Activated B cell treated with CpG ODN at 0.5 μM for 24 hours (primary cell): ENCODE data around the gene NR1H2. TPM values are rescaled to one million over a fixed set of nuclear protein-coding genes. Genes with fewer than 3 reads are reported as not detected.

Experiments used
- ATAC-seq: fragments of 200-7000 bp; cut with Tn5 transposase; one replicate; pipeline ENCODE4 v1.10.0; 2021; ENCODE audit warnings: low read depth, mild to moderate bottlenecking, moderate library complexity
- CTCF ChIA-PET: fragments of 350-600 bp; sonication (Branson Sonifier 250); formaldehyde crosslinking; loops from one replicate; lab custom pipeline; 2021; ENCODE audit warnings: antibody characterized with exemption; lab: Charles Lee
- POLR2A ChIA-PET: fragments of 350-600 bp; sonication (Branson Sonifier 250); formaldehyde crosslinking; loops from one replicate; lab custom pipeline; 2021; ENCODE audit warnings: antibody characterized with exemption; lab: Charles Lee
- DNase-seq: peaks from one replicate; pipeline ENCODE4 v3.0.0; 2022
- H3K27ac Mint-ChIP-seq: one replicate; pipeline ENCODE4 v1.8.0; 2020; ENCODE audit warnings: mixed read lengths
- H3K27me3 Mint-ChIP-seq: one replicate; pipeline ENCODE4 v1.8.0; 2021; ENCODE audit warnings: mixed read lengths
- H3K36me3 Mint-ChIP-seq: one replicate; pipeline ENCODE4 v1.8.0; 2021; ENCODE audit warnings: low read depth, mixed read lengths
- H3K4me1 Mint-ChIP-seq: one replicate; pipeline ENCODE4 v1.8.0; 2021; ENCODE audit warnings: mixed read lengths
- H3K4me3 Mint-ChIP-seq: one replicate; pipeline ENCODE4 v1.8.0; 2020; ENCODE audit warnings: mild to moderate bottlenecking, mixed read lengths
- H3K9me3 Mint-ChIP-seq: one replicate; pipeline ENCODE4 v1.8.0; 2020; ENCODE audit warnings: mixed read lengths
- CTCF ChIP-seq: fragments of 200-600 bp; IDR thresholded peaks from one replicate; pipeline ENCODE4 v1.8.0; 2022; ENCODE audit warnings: antibody characterized with exemption, mild to moderate bottlenecking
- intact Hi-C: fragments of 100-400 bp; cut with micrococcal nuclease; formaldehyde crosslinking; loops from one replicate; pipeline ENCODE4 v1.15.1; 2024
- total RNA-seq: library from RNA; stranded (reverse); gene quantifications from 2 replicates; pipeline ENCODE4 v1.2.3, GENCODE V29; 2022

The NR1H2 gene
- total RNA-seq, 1 donor from 2014 or later, result 79.5 TPM

- peaks cover 5% of the 10 kb centered on the region for H3K27me3 Mint-ChIP-seq
- peak overlapping the region; percentile 93 for H3K4me3 Mint-ChIP-seq
- H3K36me3 Mint-ChIP-seq, result peaks cover 35% of the 10 kb centered on the region
- peaks cover 83% of the 10 kb centered on the region for H3K4me1 Mint-ChIP-seq
- DNase-seq (no peak), ATAC-seq (no peak)
- H3K9me3 Mint-ChIP-seq, result peaks cover 3% of the 10 kb centered on the region
- H3K27ac Mint-ChIP-seq, result peak overlapping the region; percentile 91
- POLR2A ChIA-PET, result interaction anchor here (0.6 to 10.6 kb wide), 6 partner anchors 15 to 488 kb away, joined by 3 to 408 read pairs (median 6); partner anchors contain the start of gene SPIB
- intact Hi-C loops, result no loop called here
- CTCF ChIA-PET, result no interaction called here
- no peak for TF ChIP-seq CTCF
These were observed 44.9 kb upstream of the NR1H2 start for GRCh38 chr19:50331221-50331993.

GRCh38 chr19:50331994-50332243 lies 44.3 kb upstream of the NR1H2 start:
- intact Hi-C loops, result no loop called here
- Mint-ChIP-seq H3K4me3 (peak overlapping the region; percentile 93), H3K4me1 (peaks cover 78% of the 10 kb centered on the region), H3K9me3 (peaks cover 3% of the 10 kb centered on the region), H3K27me3 (peaks cover 5% of the 10 kb centered on the region), H3K36me3 (peaks cover 40% of the 10 kb centered on the region), H3K27ac (peak overlapping the region; percentile 91)
- ATAC-seq, result no peak
- ChIA-PET CTCF (no interaction called here), POLR2A (interaction anchor here (1.3 to 10.6 kb wide), 4 partner anchors 15 to 99 kb away, joined by 4 to 408 read pairs (median 8); partner anchors contain the start of gene SPIB)
- no peak for TF ChIP-seq CTCF
- DNase-seq, result no peak

- no peak for TF ChIP-seq CTCF
These were observed 43.8 kb upstream of the NR1H2 start for GRCh38 chr19:50332244-50333038.

GRCh38 chr19:50333235-50333736 lies 43.0 kb upstream of the NR1H2 start:
- TF ChIP-seq CTCF, result no peak
- H3K27ac Mint-ChIP-seq, result peak overlapping the region; percentile 91
- no peaks in the 10 kb centered on the region for H3K27me3 Mint-ChIP-seq
- ATAC-seq, result peak; percentile 48
- ChIA-PET POLR2A (interaction anchor here (0.7 to 10.6 kb wide), 17 partner anchors 8 to 472 kb away, joined by 3 to 408 read pairs (median 6); partner anchors contain the start of genes JOSD2, NR1H2, POLD1 and SPIB), CTCF (interaction anchor here (0.8 to 2.3 kb wide), 2 partner anchors 14 to 24 kb away, joined by 3 to 16 read pairs; no protein-coding TSS in a partner anchor)
- H3K36me3 Mint-ChIP-seq, result peaks cover 54% of the 10 kb centered on the region
- peaks cover 82% of the 10 kb centered on the region for H3K4me1 Mint-ChIP-seq
- peaks cover 3% of the 10 kb centered on the region for H3K9me3 Mint-ChIP-seq
- intact Hi-C loops, result loop anchor here (1.0 kb wide), 1 partner anchor 8 kb away; no protein-coding TSS in a partner anchor
- peak; percentile 89 for DNase-seq
- H3K4me3 Mint-ChIP-seq, result peak overlapping the region; percentile 93

More at GRCh38 chr19:50332244-50333038, 43.8 kb upstream of the NR1H2 start:
- Mint-ChIP-seq H3K4me1 (peaks cover 78% of the 10 kb centered on the region), H3K4me3 (peak overlapping the region; percentile 93), H3K36me3 (peaks cover 45% of the 10 kb centered on the region), H3K27ac (peak overlapping the region; percentile 91), H3K9me3 (peaks cover 3% of the 10 kb centered on the region), H3K27me3 (peaks cover 3% of the 10 kb centered on the region)
- ChIA-PET CTCF (interaction anchor here (0.8 to 2.3 kb wide), 2 partner anchors 15 to 25 kb away, joined by 3 to 16 read pairs; no protein-coding TSS in a partner anchor), POLR2A (interaction anchor here (0.6 to 10.6 kb wide), 14 partner anchors 8 to 1183 kb away, joined by 3 to 408 read pairs (median 5); partner anchors contain the start of genes NR1H2, POLD1 and SPIB)
- DNase-seq (no peak), ATAC-seq (no peak)
- intact Hi-C loops, result loop anchor here (1.0 kb wide), 1 partner anchor 9 kb away; no protein-coding TSS in a partner anchor
